HepG2 (cell line): ENCODE data around the gene SGPP2. TPM values are rescaled to one million over a fixed set of nuclear protein-coding genes. Genes with fewer than 3 reads are reported as not detected.

Experiments
- ATAC-seq: fragments of 200-7000 bp; cut with Tn5 transposase; 3 replicates; pipeline ENCODE4 v1.9.1; 2020; ENCODE audit warnings: mild to moderate bottlenecking, moderate library complexity
- BruUV-seq: library from RNA; stranded (reverse); fragments of 400-500 nt; replicated peaks from 2 replicates; lab custom pipeline; 2021; lab: Mats Ljungman, UMichigan
- CTCF ChIA-PET: fragments of 300-600 bp; formaldehyde crosslinking; extraction: SDS; loops from one replicate; lab custom pipeline; 2021; ENCODE audit warnings: low total read pairs, inconsistent platforms, low intra/inter-chr PET ratio; lab: Yijun Ruan, JAX
- POLR2A ChIA-PET: fragments of 350-600 bp; sonication (Branson Sonifier 250); formaldehyde crosslinking; loops from one replicate; lab custom pipeline; 2020; ENCODE audit warnings: antibody characterized with exemption, inconsistent platforms; lab: Yijun Ruan, JAX
- DNase-seq: peaks from one replicate; pipeline ENCODE4 v3.0.0-alpha.2; 2015; ENCODE audit warnings: low spot score
- FAIRE-seq: peaks from 3 replicates; lab custom pipeline; 2011; peaks lifted over from hg19 to GRCh38; lab: Jason Lieb, UNC
- H2AFZ ChIP-seq: one replicate; pipeline ENCODE4 v1.6.1; 2011; ENCODE audit warnings: low read length, inconsistent platforms
- H3K27ac ChIP-seq: fragments of 300-600 bp; 3 replicates; pipeline ENCODE4 v1.8.0; 2011; ENCODE audit warnings: mixed run types, mild to moderate bottlenecking, mixed read lengths, low read length, inconsistent platforms; ENCODE audit not compliant: insufficient read depth; ENCODE audit errors: extremely low read length
- H3K27me3 ChIP-seq, 2 experiments: fragments of 200-600 bp in 1 of 2; 2 replicates in 1 of 2; 3 replicates in 1 of 2; pipeline versions ENCODE4 v1.6.0 to v1.8.0; 2011; ENCODE audit warnings: low read length in 2 of 2, mild to moderate bottlenecking in 2 of 2, moderate library complexity in 2 of 2, inconsistent platforms in 1 of 2; ENCODE audit not compliant: insufficient read depth in 2 of 2, control insufficient read depth in 1 of 2
- H3K36me3 ChIP-seq, 2 experiments: fragments of 200-600 bp in 1 of 2; replicated peaks in 1 of 2; 2 replicates in 1 of 2; 3 replicates in 1 of 2; pipeline versions ENCODE4 v1.5.1 to v1.8.0; 2011; ENCODE audit warnings: low read length in 2 of 2, inconsistent platforms in 1 of 2; ENCODE audit not compliant: insufficient read depth in 2 of 2, control insufficient read depth in 1 of 2
- H3K4me1 ChIP-seq: 2 replicates; pipeline ENCODE4 v1.5.1; 2012; ENCODE audit warnings: low read length, inconsistent platforms; ENCODE audit not compliant: insufficient read depth
- H3K4me2 ChIP-seq: 2 replicates; pipeline ENCODE4 v1.6.0; 2011; ENCODE audit warnings: low read depth, low read length, inconsistent platforms
- H3K4me3 ChIP-seq, 3 experiments: fragments of 200-600 bp in 1 of 3; sonication (generic), shearing (Covaris generic) in 1 of 3; replicated peaks in 1 of 3; 2 replicates each; pipeline ENCODE4 v1.5.1; 2011 to 2016; ENCODE audit warnings: low read length in 3 of 3, inconsistent platforms in 2 of 3, low read depth in 2 of 3, mild to moderate bottlenecking in 2 of 3, control low read depth in 1 of 3, mixed read lengths in 1 of 3; ENCODE audit not compliant: insufficient read depth in 1 of 3
- H3K79me2 ChIP-seq: one replicate; pipeline ENCODE4 v1.6.1; 2011; ENCODE audit warnings: low read length, inconsistent platforms; ENCODE audit not compliant: insufficient read depth
- H3K9ac ChIP-seq: 2 replicates; pipeline ENCODE4 v1.6.0; 2011; ENCODE audit warnings: mild to moderate bottlenecking, low read depth, low read length, inconsistent platforms; ENCODE audit not compliant: insufficient read depth
- H3K9me3 ChIP-seq: 2 replicates; pipeline ENCODE4 v1.5.1; 2012; ENCODE audit warnings: mild to moderate bottlenecking, low read length
- H4K20me1 ChIP-seq: 2 replicates; pipeline ENCODE4 v1.6.0; 2011; ENCODE audit warnings: inconsistent platforms, mild to moderate bottlenecking, low read length, moderate library complexity; ENCODE audit not compliant: insufficient read depth
- LRRFIP1 ChIP-seq: sonication (generic); formaldehyde crosslinking; conservative IDR thresholded peaks from 2 replicates; pipeline ENCODE4 v1.4.0; 2020; ENCODE audit warnings: missing genetic modification reagents
- MTA3 ChIP-seq: sonication (generic); formaldehyde crosslinking; IDR thresholded peaks from 2 replicates; pipeline ENCODE4 v1.4.0; 2020; ENCODE audit warnings: missing genetic modification reagents
- MZF1 ChIP-seq: sonication (generic); formaldehyde crosslinking; IDR thresholded peaks from 2 replicates; pipeline ENCODE4 v1.8.1; 2023; ENCODE audit warnings: mild to moderate bottlenecking, missing genetic modification reagents, borderline replicate concordance
- PREB ChIP-seq: sonication (generic); formaldehyde crosslinking; IDR thresholded peaks from 2 replicates; pipeline ENCODE4 v1.4.0; 2020; ENCODE audit warnings: missing genetic modification reagents
- RFXAP ChIP-seq: sonication (generic); formaldehyde crosslinking; IDR thresholded peaks from 2 replicates; pipeline ENCODE4 v1.4.0; 2020; ENCODE audit warnings: missing genetic modification reagents, borderline replicate concordance
- SRY ChIP-seq: sonication (generic); formaldehyde crosslinking; IDR thresholded peaks from 2 replicates; pipeline ENCODE4 v1.8.0; 2022; ENCODE audit warnings: mild to moderate bottlenecking, missing genetic modification reagents
- TRIM22 ChIP-seq: fragments of 450-650 bp; IDR thresholded peaks from 2 replicates; pipeline ENCODE4 v1.6.1; 2017
- TSC22D2 ChIP-seq: sonication (generic); formaldehyde crosslinking; IDR thresholded peaks from 2 replicates; pipeline ENCODE4 v1.5.1; 2020; ENCODE audit warnings: missing genetic modification reagents, mild to moderate bottlenecking, borderline replicate concordance
- ZNF296 ChIP-seq: sonication (generic); formaldehyde crosslinking; conservative IDR thresholded peaks from 2 replicates; pipeline ENCODE4 v1.5.0; 2020; ENCODE audit warnings: mild to moderate bottlenecking, missing genetic modification reagents
- ZNF329 ChIP-seq: sonication (generic); formaldehyde crosslinking; IDR thresholded peaks from 2 replicates; pipeline ENCODE4 v1.9.0; 2021; ENCODE audit warnings: low read depth, mild to moderate bottlenecking, missing genetic modification reagents
- ZNF441 ChIP-seq: sonication (generic); formaldehyde crosslinking; IDR thresholded peaks from 2 replicates; pipeline ENCODE4 v1.7.0; 2021; ENCODE audit warnings: missing genetic modification reagents, borderline replicate concordance
- ZNF451 ChIP-seq: sonication (generic); formaldehyde crosslinking; IDR thresholded peaks from 2 replicates; pipeline ENCODE4 v1.5.0; 2020; ENCODE audit warnings: mild to moderate bottlenecking, missing genetic modification reagents
- ZNF512 ChIP-seq: sonication (generic); formaldehyde crosslinking; IDR thresholded peaks from 2 replicates; pipeline ENCODE4 v1.4.0; 2020; ENCODE audit warnings: mild to moderate bottlenecking, missing genetic modification reagents
- ZNF562 ChIP-seq: sonication (generic); formaldehyde crosslinking; IDR thresholded peaks from 2 replicates; pipeline ENCODE4 v1.8.0; 2022; ENCODE audit warnings: missing genetic modification reagents, borderline replicate concordance
- ZNF670 ChIP-seq: sonication (generic); formaldehyde crosslinking; IDR thresholded peaks from 2 replicates; pipeline ENCODE4 v1.8.0; 2022; ENCODE audit warnings: mild to moderate bottlenecking, missing genetic modification reagents, borderline replicate concordance
- ZNF792 ChIP-seq: IDR thresholded peaks from 2 replicates; pipeline ENCODE4 v1.6.1; 2016
- WGBS: methylation state at CpG from one replicate; pipeline ENCODE4 v1.1.6; 2017; ENCODE audit warnings: low lambda C conversion rate; 5-methylcytosine and 5-hydroxymethylcytosine counted together
- in situ Hi-C: cut with HindIII; loops from 2 replicates; pipeline ENCODE4 v1.10.0; 2017; ENCODE audit warnings: low pct_unique_long_range_greater_than_20kb; ENCODE audit not compliant: extremely low pct_ligation_motif_present
- intact Hi-C: fragments of 100-400 bp; cut with micrococcal nuclease; formaldehyde crosslinking; loops from one replicate; pipeline ENCODE4 v1.10.0; 2022; ENCODE audit not compliant: unreplicated experiment
- polyA plus RNA-seq, 8 experiments: library from polyadenylated mRNA; depleted of rRNA in 3 of 8; stranded (reverse) in 7 of 8; unstranded in 1 of 8; fragments of >200 nt; fragmentation: Illumina TruSeq in 4 of 8; extraction: Trizol in 4 of 8; gene quantifications; 2 replicates each; pipeline versions ENCODE4 v1.2.1 to v1.2.3, GENCODE V29; 2011 to 2016; ENCODE audit warnings: low read depth in 4 of 8, missing spikeins in 1 of 8, mixed read lengths in 1 of 8; ENCODE audit not compliant: insufficient read depth in 1 of 8
- total RNA-seq, 5 experiments: library from RNA; depleted of rRNA; stranded (reverse); fragments of >200 nt; fragmentation: Illumina TruSeq; extraction: Trizol; gene quantifications; 2 replicates each; pipeline ENCODE4 v1.2.3, GENCODE V29; 2016; ENCODE audit warnings: low read depth in 1 of 5

Gene SGPP2
- total and polyA plus RNA-seq, 2 of the 13 experiments (the other 11 are each of a cell fraction or from before 2014, with no cell fraction given), result not detected

- TF ChIP-seq TRIM22 (no peak), PREB (CRISPR knock-in tag) (no peak), SRY (no peak), ZNF441 (CRISPR knock-in tag) (no peak)
- TF ChIP-seq, all 625 proteins: peak for 0
These were observed 124.6 kb downstream of the SGPP2 start (continued) for GRCh38 chr2:222548992-222549391.

- TF ChIP-seq TSC22D2 (CRISPR knock-in tag) (no peak), LRRFIP1 (no peak), SRY (no peak), ZNF670 (no peak), RFXAP (CRISPR knock-in tag) (no peak), ZNF792 (CRISPR knock-in tag) (no peak), ZNF296 (CRISPR knock-in tag) (no peak), MZF1 (CRISPR knock-in tag) (no peak), ZNF512 (CRISPR knock-in tag) (no peak), ZNF329 (CRISPR knock-in tag) (no peak), ZNF451 (no peak), MTA3 (CRISPR knock-in tag) (no peak), TRIM22 (no peak), ZNF562 (CRISPR knock-in tag) (no peak)
- Histone ChIP-seq H2AFZ (no peak overlapping the region), H3K79me2 (no peaks in the 10 kb centered on the region), H3K9me3 (no peaks in the 10 kb centered on the region), H3K27ac (no peak overlapping the region), H3K4me3 (no peak overlapping the region), H3K36me3 (no peaks in the 10 kb centered on the region), H4K20me1 (no peaks in the 10 kb centered on the region), H3K9ac (no peak overlapping the region), H3K4me1 (no peaks in the 10 kb centered on the region), H3K4me2 (no peak overlapping the region), H3K27me3 (peaks cover 0 to 6% of the 10 kb centered on the region in 2 experiments; a peak in 1 of 5 replicates)
- 7% methylated on average over 7 of the region's 7 CpGs for WGBS
- in situ Hi-C loops, result no loop called here
- CTCF ChIA-PET, result no interaction called here
- BruUV-seq, result no TSS peak
- FAIRE-seq, result no peak
- intact Hi-C loops, result no loop called here
- POLR2A ChIA-PET, result no interaction called here
- no peak for DNase-seq
- ATAC-seq, result no peak
These were observed 130.2 kb downstream of the SGPP2 start for GRCh38 chr2:222554517-222554916.
